NCI-H524 treated with DMSO at 0.1 percent for 48 hours (cell line): ENCODE results near the gene PPP6R2.
A peak's percentile ranks its signal among the peaks of the same experiment; 100 is the strongest.

Experiments used
- DNase-seq: peaks from one replicate; lab custom pipeline; 2025; lab: John Stamatoyannopoulos, UW

PPP6R2 gene

DNA sequence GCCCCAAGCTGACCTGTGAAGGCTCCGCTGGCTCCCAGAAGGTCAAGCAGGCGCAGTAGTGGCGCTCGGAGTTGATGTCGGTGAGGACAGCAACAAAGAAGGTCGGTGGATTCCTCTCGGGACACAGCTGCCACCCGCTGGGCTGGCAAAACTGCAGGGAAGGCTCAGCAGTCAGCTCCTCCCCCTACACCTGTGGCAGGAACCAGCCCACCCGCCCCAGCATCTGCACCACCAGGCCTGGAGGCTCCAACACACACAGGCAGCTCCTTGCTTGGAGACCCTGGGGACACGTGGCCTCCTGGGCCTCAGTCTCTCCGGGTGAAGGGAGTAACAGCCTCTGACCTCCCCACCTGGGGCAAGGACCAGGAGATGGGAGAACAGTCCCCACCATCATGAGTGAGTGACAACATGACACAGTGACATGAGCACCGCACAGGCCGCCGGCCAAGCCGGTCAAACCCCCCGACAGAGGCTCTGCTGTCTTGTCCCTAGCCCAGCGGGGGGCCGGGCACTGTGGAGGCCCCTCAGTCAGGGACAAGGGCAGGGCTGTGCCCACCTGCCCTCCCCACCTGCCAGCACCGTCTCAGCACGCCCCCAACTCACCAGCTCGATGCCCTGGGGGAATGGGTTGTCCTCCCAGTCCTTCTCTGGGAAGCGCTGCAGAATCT lies 124.8 kb downstream of the PPP6R2 start:
- DNase-seq, result no peak

DNA sequence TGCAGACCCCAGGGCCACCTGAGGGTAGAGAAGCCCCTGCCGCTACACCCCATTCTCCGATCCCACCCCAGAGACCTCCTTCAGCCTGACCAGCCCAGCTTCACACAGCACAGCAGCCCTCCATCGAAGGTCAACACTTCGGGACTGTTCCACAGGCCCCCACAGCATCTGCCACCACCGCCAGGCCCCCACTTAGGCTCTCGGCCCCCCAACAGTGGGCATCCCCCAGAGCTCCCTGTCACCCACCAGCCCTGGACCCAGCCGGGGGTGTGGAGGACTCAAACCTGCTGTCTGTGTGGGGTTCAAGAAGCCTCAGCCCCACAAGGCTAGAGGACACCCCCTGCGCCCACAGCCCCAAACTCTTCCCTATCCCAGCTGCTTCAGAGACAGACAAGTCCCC lies 125.5 kb downstream of the PPP6R2 start:
- DNase-seq, result no peak

DNA sequence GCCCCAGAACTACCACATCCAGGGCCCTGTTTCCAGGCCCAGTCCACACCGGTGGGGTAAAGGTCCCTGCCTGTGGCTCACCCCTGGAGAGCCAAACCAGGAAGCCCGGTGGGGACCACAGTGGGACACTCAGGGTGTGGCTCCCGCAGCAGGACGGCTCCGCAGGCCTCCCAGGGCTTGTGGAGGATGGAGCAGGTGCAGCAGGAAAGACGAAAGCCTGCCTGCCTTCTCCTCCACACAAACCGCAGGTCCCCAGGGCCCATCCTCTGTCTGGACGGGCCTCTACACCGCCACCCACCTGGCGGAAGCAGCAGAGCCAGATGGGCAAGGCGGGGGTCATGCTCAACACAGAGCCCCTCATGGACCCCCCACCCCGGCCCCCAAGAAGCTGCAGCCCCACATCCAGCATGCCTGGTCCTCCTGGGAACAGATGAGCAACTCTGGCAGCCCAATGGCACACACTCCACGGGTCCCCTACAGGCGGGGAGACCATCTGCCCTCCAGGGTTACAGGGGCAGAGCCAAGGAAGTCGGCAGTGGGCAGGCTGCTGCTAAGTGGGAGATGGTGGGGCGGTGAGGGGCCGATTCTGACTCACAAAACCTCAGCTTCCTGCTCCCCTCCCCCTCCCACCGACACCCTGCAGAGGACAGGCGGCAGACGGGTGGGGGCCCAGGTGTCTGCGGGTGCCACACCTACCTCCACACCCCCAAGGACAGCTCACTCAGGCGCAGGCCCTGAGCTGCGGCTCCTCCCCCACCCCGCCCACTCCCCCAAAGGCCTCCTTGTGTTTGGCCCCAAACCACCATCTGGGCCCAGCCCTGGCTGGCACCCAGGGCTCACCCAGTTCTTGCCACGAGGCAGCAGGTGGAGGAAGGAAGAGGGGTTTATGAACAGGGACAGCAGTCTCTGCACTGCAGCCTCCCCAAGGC lies 126.5 kb downstream of the PPP6R2 start:
- DNase-seq, result peak; percentile 82

DNA sequence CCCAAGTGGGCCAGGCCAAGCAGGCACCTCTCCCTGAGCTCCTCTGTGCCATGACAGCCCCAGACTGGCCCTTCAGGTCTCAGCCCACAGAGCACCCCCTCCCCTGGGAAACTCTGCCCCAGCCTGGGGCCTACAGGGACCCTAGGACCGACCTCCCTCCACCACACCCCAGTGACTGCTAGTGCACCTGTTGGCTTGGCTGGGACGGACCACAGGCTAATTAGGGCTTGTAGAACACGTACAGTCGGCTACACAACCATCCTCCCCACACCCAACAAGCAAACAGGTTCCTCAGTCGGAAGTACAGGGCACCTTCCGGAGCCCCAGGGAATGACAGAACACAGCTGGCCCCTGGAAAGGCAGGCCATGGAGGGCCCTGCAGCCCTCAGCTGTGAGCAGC lies 127.4 kb downstream of the PPP6R2 start:
- DNase-seq, result no peak

DNA sequence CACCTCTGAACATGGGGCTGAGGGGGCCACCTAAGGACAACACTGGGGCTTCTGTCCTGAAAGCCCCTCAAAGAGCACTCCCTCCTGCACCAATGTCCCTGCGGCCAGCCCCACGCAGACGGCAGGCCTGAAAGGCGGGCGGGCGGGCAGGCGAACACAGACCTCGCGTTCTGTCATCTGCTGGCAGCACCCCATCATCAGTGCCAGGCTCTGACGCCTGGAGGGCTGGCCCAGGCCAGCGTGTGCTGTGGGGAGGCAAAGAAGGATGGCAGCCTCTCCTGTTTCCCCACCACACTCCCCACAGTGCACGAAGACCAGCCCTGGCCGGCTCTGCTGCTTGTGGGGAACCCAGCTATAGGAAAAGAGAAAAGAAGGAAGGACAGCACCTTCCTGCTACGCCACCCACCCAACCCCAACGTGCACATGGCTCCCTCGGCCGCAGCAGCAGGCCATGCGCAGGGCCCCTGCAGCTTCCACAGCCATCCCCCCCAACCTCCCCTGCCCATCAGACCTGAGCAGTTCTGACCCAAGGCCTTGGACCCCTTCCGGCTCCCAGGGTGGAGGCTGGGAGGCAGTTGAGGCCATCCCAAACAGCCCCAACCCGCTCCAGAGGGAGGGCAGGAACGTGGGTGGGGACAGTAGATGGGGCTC lies 128.2 kb downstream of the PPP6R2 start:
- no peak for DNase-seq

DNA sequence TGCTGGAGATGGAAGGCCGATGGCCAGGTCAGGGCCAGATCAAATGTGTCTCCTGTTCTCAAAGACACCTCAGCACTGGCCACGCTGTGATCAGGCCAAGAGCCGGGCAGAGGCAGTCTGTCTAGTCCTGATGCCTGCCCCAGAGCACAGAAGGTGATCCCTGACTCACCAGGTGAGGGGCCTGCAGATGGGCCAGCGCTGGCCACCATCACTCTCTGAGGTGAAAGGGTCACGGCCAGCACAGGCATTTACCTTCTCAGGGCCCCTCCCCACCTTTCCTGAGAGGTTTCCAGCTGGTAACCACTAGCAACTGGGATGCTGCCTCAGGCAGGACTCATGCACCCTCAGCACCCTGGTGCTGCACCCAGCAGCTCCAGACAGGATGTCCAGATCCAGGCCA lies 128.8 kb downstream of the PPP6R2 start:
- DNase-seq, result no peak

DNA sequence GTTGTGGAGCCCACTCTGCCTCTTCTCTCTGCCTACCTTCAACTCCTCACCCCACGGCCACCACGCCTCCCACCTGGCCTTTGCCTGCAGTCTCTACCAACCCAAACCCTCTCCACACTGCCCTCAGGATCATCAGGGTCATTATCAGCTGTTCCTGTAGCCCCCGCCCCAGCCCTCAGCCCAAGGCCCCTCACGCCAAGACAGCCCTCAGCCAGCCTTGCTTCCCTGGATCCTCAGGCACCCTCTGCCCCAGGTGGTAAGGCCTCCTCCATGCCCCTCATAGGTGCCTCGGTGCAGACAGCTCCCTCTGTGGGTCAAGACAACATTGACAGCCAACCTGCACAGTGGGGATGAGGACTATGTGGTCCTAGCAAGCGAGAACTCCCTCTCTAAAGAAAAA lies 130.0 kb downstream of the PPP6R2 start:
- no peak for DNase-seq

DNA sequence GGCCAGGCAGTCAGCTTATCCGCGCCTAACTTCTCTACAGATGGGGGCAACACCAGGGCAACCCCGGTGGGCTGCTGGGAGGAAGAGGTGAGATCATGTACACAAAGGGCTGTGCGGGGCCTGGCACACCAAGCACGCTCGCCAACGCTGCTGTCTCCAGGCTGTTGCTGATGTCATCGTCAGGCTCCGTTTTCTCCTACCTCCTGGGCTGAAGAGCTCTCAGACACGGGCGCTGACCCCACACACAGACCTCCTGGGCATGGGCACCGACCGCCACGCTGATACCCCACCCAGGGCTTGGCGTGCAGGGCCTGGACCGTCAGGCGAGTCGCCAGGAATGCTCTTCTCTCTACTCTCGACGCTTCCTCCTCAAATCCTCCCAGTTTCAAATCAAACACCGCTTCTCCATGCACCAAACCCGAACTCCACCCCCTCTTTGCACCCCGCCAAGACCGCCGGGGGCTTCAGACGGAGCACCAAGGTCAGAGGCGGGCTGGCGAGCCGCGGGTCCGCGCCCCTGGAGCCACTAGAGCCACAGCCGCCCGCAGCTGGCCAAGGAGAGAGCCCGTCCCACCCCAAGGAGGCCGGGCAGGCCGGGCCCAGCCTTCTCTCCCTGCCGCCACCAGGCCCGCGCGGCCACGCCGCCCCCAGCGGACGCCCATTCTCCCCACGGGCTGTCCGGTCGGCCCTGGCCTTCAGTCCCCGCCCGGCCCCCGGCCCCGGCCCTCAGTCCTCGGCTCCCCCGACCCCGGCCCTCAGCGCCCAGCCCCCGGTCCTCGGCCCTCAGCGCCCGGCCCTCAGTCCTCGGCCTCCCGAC lies 130.9 kb downstream of the PPP6R2 start:
- no peak for DNase-seq

DNA sequence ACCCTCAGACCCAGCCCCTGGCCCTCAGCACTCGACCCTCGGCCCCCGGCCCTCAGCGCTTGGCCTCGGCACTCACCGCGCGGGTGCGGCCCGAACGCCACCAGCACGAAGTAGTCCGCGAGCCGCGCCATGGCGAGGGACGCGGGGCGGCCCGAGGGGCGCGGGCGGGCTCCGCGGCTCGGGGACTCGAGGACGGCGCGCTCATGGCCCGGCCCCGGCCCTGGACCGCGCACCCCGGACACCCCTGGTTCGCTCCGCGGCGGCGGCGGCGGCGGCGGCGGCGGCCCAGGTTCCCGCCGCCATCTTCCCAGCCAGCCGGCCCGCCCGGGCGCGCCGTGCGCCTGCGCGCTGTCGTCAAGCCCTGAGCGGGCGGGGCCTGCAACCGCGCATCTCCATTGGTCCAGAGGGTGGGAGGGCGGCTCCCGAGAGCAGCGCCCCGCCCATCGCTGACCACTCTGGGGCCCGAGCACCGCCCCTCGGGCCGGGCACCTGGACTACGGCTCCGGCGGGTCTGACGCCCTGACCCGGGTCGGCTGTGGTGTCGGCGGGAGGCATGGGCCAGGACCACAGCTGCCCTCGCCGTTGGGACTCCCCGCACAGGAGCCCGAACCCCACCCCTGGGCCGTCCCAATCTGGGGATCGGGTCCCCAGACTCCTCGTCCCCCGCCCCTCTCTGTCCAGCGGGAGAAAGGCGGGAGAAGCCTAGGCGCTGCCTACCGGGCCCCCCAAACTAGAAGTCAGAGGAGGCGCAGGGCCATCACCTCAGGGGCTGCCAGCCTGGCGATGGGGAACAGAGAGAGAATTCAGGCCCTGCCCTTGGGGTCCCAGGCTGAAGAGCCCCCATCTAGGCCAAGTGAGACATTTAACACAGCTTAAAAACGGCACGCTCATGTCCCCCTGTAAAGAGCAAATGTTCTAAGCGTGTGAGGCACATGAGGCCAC lies 131.9 kb downstream of the PPP6R2 start, which contains the start of gene SBF1:
TSS of gene SBF1 (minus strand) at position 326 of the 942 bp plus-strand sequence. CDS start at position 131, 195 bp downstream.
- peak; percentile 16 for DNase-seq

DNA sequence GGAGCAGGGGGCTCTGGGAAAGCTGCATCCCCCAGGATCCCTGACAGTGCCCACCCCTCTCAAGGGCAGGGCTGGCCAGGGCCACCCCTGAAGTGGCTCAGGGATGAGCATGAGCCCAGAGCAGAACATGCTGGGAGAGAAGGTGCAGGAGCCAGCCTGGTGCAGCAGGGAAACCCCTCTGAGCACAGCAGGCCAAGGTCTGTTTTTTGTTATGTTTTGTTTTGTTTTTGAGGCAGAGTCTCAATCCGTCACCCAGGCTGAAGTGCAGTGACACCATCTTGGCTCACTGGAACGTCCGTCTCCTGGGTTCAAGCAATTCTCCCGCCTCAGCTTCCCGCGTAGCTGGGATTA lies 132.5 kb downstream of the PPP6R2 start:
- DNase-seq, result no peak

DNA sequence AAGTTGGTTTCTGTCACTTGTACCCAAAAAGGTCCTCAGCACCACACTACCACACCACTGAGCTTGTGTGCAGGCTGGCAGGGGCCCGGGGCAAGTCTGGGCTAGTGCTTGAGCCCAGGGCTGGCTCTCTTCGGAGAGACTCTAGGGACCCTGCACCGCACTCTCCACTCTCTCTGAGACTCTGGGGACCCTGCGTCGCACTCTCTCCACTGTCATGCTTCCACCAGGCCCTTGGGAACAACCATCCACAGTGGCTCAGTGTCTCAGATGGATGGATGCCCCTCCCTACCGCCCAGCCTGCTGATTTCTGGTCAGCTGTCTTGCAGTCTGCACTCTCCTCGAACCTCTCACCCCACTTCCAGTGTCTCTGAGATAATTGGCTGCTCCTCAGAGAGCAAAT lies 133.7 kb downstream of the PPP6R2 start:
- DNase-seq, result no peak

DNA sequence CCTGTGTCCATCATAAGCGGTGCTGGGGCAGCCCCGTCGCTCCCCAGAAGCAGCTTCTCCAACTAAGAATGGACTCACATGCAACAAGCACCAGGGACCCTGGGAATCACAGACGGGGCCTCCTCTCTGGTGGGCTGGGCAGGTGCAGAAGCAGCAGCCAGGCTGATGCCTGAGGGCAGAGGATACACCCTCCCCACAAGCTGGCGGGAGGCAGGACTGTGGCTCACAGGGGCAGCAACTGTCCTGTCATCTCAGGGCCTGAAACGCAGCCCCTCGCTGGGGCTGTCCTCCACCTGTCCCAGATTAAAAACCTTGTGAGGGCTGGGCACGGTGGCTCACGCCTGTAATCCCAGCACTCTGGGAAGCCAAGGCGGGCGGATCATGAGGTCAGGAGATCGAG lies 134.8 kb downstream of the PPP6R2 start:
- DNase-seq, result no peak

DNA sequence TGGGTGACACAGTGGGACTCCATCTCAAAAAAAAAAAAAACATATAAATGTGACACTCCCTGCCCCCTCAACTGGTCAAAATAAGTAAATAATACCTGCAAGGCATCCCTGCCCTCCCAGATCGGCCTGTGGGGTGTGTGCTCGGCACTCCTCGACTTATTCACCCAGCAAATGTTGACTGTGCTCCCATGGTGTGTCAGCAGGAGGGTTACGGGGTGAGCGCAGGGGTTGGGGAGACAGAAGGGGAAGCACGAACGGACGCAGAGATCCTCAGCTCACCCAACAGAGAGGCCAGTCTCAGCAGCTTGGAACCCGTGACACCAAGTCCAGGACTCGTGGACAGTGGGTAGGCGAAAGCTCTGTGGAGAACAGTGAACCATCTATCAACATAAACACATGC lies 136.6 kb downstream of the PPP6R2 start:
- no peak for DNase-seq

DNA sequence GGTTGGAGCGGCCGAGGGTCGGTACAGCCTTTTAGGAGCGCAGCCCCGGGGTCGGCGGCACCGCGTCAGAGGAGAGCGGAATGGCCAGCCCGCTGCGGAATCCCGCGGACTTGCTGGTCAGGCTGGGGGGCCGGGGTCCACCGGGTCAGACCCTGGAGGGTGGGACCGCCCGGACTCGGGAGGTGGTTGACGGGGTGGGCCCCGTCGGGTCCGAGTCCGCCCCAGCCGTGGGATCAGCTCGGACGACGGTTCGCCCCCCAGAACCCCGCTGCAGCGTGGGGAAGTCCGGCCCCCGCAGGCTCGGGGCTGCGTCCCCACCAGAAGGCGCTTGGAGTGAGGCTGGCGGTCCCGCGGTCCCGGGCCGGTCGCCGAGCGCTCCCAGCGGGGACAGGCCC lies 137.9 kb downstream of the PPP6R2 start:
- DNase-seq, result no peak

DNA sequence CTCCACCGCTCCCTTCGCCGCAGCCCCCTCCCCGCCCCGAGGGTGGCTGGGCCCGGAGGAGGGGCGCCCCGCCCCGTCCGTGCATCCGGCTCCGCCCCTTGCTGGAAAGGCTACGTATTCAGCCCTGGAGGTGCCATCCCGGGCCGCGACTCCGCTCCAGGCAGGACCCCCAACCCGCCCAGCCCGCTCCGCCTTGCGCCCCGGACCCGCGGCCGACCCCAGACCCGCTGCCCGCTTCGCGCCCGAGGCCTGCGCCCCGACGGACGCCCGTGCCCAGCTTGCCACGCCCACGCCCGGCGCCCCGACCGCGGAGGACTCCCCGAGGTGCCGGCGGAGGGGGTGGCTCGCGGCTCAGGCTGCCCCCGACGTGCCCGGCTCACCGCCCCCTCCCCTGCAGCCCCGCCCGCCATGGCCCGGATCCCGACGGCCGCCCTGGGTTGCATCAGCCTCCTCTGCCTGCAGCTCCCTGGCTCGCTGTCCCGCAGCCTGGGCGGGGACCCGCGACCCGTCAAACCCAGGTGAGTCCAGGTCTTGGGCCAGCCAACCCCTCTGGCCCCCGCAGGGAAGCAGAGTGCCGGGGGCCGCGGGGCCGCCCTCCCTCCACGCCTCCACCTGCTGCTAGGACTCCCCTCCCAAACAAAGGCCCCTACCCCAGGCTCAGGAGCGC lies 138.4 kb downstream of the PPP6R2 start, which contains the start of gene ADM2:
TSS of gene ADM2 (plus strand) at position 104 of the 667 bp plus-strand sequence. CDS start at position 409, 305 bp downstream.
- no peak for DNase-seq

DNA sequence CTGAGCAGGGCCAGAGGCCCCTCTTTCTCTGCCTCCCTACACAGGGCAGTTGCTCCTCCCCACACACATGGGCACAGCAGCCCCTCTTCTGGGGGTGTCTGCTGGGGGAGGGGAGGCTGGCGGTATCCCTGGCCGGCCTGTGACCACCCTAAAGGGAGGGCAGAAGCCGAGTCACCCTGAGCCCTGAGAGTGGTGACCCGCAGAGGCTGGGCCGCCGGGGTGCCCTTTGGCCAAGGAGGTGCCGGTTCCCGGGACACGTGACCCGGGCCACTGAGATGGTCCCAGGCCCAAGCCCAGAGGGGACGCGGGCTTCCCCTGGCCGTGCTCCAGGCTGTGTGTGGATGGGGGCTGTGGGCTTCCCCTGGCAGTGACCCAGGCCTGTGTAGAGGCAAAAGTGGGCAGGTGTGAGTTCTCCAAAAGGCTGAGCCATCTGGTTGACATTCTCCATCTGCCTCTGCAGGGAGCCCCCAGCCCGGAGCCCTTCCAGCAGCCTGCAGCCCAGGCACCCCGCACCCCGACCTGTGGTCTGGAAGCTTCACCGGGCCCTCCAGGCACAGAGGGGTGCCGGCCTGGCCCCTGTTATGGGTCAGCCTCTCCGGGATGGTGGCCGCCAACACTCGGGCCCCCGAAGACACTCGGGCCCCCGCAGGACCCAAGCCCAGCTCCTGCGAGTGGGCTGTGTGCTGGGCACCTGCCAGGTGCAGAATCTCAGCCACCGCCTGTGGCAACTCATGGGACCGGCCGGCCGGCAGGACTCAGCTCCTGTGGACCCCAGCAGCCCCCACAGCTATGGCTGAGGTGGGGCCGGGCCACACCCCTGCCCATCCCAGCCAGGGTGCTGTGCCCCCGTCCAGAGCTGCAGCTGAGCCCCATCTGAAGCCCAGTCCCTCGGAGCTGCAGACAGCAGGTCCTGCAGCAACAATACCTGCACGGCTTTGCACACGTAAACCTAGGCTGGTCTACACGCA lies 139.3 kb downstream of the PPP6R2 start:
- peak; percentile 29 for DNase-seq

DNA sequence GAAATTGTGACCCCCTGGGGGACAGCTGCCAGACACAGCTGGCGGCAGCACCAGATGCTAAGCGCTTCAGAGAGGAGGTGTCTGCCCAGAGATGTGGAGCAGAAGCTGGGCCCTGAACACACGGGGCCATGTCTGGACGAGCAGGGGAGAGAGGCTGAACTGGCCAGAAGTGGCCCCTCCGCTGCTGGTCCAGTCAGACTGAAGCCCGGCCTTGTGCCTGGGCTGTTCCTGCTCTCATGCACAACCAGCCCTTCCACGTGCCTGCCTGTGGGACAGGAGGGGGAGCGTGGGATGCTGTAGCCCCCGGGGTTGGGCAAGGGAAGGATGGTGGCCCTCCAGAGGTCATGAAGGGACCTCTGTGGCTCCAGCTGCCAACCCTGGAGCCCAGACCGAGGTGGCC lies 140.0 kb downstream of the PPP6R2 start:
- no peak for DNase-seq

DNA sequence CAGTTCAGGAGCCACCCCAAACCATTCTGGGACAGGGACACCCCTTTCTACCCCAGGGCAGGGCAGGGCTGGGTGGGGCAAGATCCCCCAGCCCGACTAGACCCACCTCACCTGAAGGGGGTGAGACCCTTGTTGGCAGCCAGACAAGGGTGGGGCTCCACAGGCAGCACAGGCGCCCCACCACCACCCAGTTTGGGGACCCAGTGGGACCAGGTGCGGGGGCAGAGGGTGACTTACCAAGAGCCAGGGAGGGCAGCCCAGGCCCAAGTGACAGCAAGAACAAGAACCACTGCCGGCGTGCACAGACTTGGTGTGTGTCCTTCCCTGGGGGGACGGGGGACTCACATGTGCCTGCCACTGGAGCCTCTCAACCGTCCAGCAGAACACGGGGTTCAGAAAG lies 140.4 kb downstream of the PPP6R2 start:
- no peak for DNase-seq
